Measurements from ENCODE around the gene NDUFB3. TPM values are rescaled to one million over a fixed set of nuclear protein-coding genes. Genes with fewer than 3 reads are reported as not detected.

NDUFB3 gene
- total and polyA plus RNA-seq, 10 of the 15 experiments (the other 5 are each of a cell fraction or from before 2014, with no cell fraction given): 115 to 1,059 (median 187) TPM

- peak; percentile 92 for TF ChIP-seq PKNOX1 (IDR thresholded peaks at IDR 0.05)
- TF ChIP-seq RAD51 (IDR thresholded peaks at IDR 0.05): 0 out of 2 replicates have a peak, but pooled peaks have one; percentile 16
- peak; percentile 66 for TF ChIP-seq PBX3 (IDR thresholded peaks at IDR 0.05; ENCODE audit: insufficient replicate concordance, low read depth, low read length)
- TF ChIP-seq ZNF217 (IDR thresholded peaks at IDR 0.05): no peak
- 0 out of 2 replicates have a peak, but pooled peaks have one; percentile 8 for TF ChIP-seq TAF1 (IDR thresholded peaks at IDR 0.05; ENCODE audit: borderline replicate concordance, low read depth, low read length)
- peak; percentile 60 for TF ChIP-seq BCL3 (IDR thresholded peaks at IDR 0.05; ENCODE audit: borderline replicate concordance, insufficient read depth, low read depth, low read length, poor library complexity, severe bottlenecking)
- TF ChIP-seq MLLT1 (IDR thresholded peaks at IDR 0.05): peak; percentile 20; the same call in 1 of the 2 replicates
Measured at GRCh38 chr2:201122276-201122675, 50.5 kb downstream of the NDUFB3 start (continued).
